ENCODE data around the gene TMEM208.
A peak's percentile ranks its signal among the peaks of the same experiment; 100 is the strongest.

TMEM208 gene

GRCh38 chr16:67238806-67239470 is 12.0 kb downstream of the TMEM208 start:
- no peak overlapping the region for H3K27ac ChIP-seq
- TF ChIP-seq CTCF (conservative IDR thresholded peaks at IDR 0.05) (no peak), ZFX (IDR thresholded peaks at IDR 0.05) (no peak)

- peak overlapping the region; percentile 94 for H3K27ac ChIP-seq
- TF ChIP-seq CTCF (conservative IDR thresholded peaks at IDR 0.05) (no peak), ZFX (IDR thresholded peaks at IDR 0.05) (no peak)
These were observed 13.6 kb downstream of the TMEM208 start for GRCh38 chr16:67240506-67240905.

GRCh38 chr16:67241008-67241900 is 14.3 kb downstream of the TMEM208 start:
- peak; percentile 82; the same call in 1 of the 2 replicates for TF ChIP-seq ZFX (IDR thresholded peaks at IDR 0.05)
- TF ChIP-seq CTCF (conservative IDR thresholded peaks at IDR 0.05): no peak
- H3K27ac ChIP-seq: peak overlapping the region; percentile 94

GRCh38 chr16:67242138-67242730 is 15.3 kb downstream of the TMEM208 start:
- no peak for TF ChIP-seq ZFX (IDR thresholded peaks at IDR 0.05)
- no peak for TF ChIP-seq CTCF (conservative IDR thresholded peaks at IDR 0.05)
- H3K27ac ChIP-seq: peak overlapping the region; percentile 94

GRCh38 chr16:67243481-67243880 is 16.6 kb downstream of the TMEM208 start:
- peak overlapping the region; percentile 93 for H3K27ac ChIP-seq
- TF ChIP-seq ZFX (IDR thresholded peaks at IDR 0.05) (no peak), CTCF (conservative IDR thresholded peaks at IDR 0.05) (no peak)

GRCh38 chr16:67244387-67245185 is 17.7 kb downstream of the TMEM208 start:
- peak overlapping the region; percentile 93 for H3K27ac ChIP-seq
- TF ChIP-seq CTCF (conservative IDR thresholded peaks at IDR 0.05): no peak
- no peak for TF ChIP-seq ZFX (IDR thresholded peaks at IDR 0.05)
